K562 (cell line): ENCODE results near the gene LY6G6F. TPM values are rescaled to one million over a fixed set of nuclear protein-coding genes. Genes with fewer than 3 reads are reported as not detected.

Experiments used
- EP300 ChIP-seq: IDR thresholded peaks from 2 replicates; pipeline ENCODE4 v1.6.1; 2012; ENCODE audit warnings: low read length, improper control_type of control experiment
- FOXK2 ChIP-seq, 2 experiments: fragments of 450-650 bp; IDR thresholded peaks in 1 of 2; conservative IDR thresholded peaks in 1 of 2; 2 replicates each; pipeline ENCODE4 v1.6.1; 2016; ENCODE audit warnings: low read depth in 2 of 2, mild to moderate bottlenecking in 1 of 2
- GTF2A2 ChIP-seq: IDR thresholded peaks from 2 replicates; pipeline ENCODE4 v1.6.1; 2016; ENCODE audit warnings: mild to moderate bottlenecking, missing genetic modification characterization, missing compliant biosample characterization
- KDM4B ChIP-seq, 2 experiments: fragments of 450-650 bp in 1 of 2; sonication (generic) in 1 of 2; IDR thresholded peaks; 2 replicates each; pipeline ENCODE4 v1.6.1; 2016 to 2017; ENCODE audit warnings: borderline replicate concordance in 2 of 2, antibody characterized with exemption in 1 of 2, low read depth in 1 of 2, mild to moderate bottlenecking in 1 of 2
- MAZ ChIP-seq, 2 experiments: fragments of 450-650 bp in 1 of 2; sonication (generic) in 1 of 2; formaldehyde crosslinking; IDR thresholded peaks in 1 of 2; conservative IDR thresholded peaks in 1 of 2; 2 replicates each; pipeline versions ENCODE4 v1.4.0 to v1.5.0; 2020; ENCODE audit warnings: mild to moderate bottlenecking in 1 of 2, missing genetic modification reagents in 1 of 2
- MTF1 ChIP-seq: fragments of 250-450 bp; sonication (Bioruptor Pico); IDR thresholded peaks from 2 replicates; pipeline ENCODE4 v1.9.0; 2021; ENCODE audit warnings: moderate library complexity, mild to moderate bottlenecking, inconsistent platforms, borderline replicate concordance
- NONO ChIP-seq, 2 experiments: fragments of 200-400 bp in 1 of 2; fragments of 450-650 bp in 1 of 2; formaldehyde crosslinking in 1 of 2; IDR thresholded peaks; 2 replicates each; pipeline ENCODE4 v1.6.1; 2017; ENCODE audit warnings: low read depth in 2 of 2, mild to moderate bottlenecking in 2 of 2, moderate library complexity in 2 of 2, low read length in 1 of 2
- RAD21 ChIP-seq, 2 experiments: fragments of 250-450 bp in 1 of 2; fragments of 450-650 bp in 1 of 2; sonication (Bioruptor Pico) in 1 of 2; formaldehyde crosslinking in 1 of 2; IDR thresholded peaks in 1 of 2; conservative IDR thresholded peaks in 1 of 2; 2 replicates each; pipeline versions ENCODE4 v1.4.0 to v1.8.0; 2020 to 2022; ENCODE audit warnings: mild to moderate bottlenecking in 2 of 2, moderate library complexity in 1 of 2
- RNF2 ChIP-seq: sonication (generic); IDR thresholded peaks from 2 replicates; pipeline ENCODE4 v1.6.1; 2016
- SMAD4 ChIP-seq: fragments of 250-450 bp; sonication (Bioruptor Pico); conservative IDR thresholded peaks from 2 replicates; pipeline ENCODE4 v1.8.0; 2021; ENCODE audit warnings: inconsistent platforms, mild to moderate bottlenecking, moderate library complexity
- SRF ChIP-seq, 2 experiments: fragments of 250-450, 450-650 bp in 1 of 2; sonication (Bioruptor Pico) in 1 of 2; sonication (generic) in 1 of 2; formaldehyde crosslinking; IDR thresholded peaks; 2 replicates each; pipeline versions ENCODE4 v1.5.0 to v1.5.1; 2020 to 2022; ENCODE audit warnings: mild to moderate bottlenecking in 1 of 2, missing genetic modification reagents in 1 of 2
- SRSF9 ChIP-seq: fragments of 200-400 bp; formaldehyde crosslinking; IDR thresholded peaks from 2 replicates; pipeline ENCODE4 v1.6.1; 2017; ENCODE audit warnings: low read depth, low read length, borderline replicate concordance
- STAT5B ChIP-seq: fragments of 250-450 bp; sonication (Bioruptor Pico); IDR thresholded peaks from 2 replicates; pipeline ENCODE4 v1.8.0; 2021; ENCODE audit warnings: mild to moderate bottlenecking, inconsistent platforms
- ZC3H8 ChIP-seq: fragments of 450-650 bp; IDR thresholded peaks from 2 replicates; pipeline ENCODE4 v1.6.1; 2017
- ZFPM2 ChIP-seq: fragments of 250-450 bp; sonication (Bioruptor Pico); IDR thresholded peaks from 2 replicates; pipeline ENCODE4 v1.5.1; 2022; ENCODE audit warnings: mild to moderate bottlenecking
- ZNF174 ChIP-seq: fragments of 250-450 bp; sonication (Bioruptor Pico); IDR thresholded peaks from 2 replicates; pipeline ENCODE4 v1.4.0; 2020; ENCODE audit warnings: mild to moderate bottlenecking
- ZNF589 ChIP-seq: fragments of 200-800 bp; sonication (Bioruptor generic); IDR thresholded peaks from 2 replicates; pipeline ENCODE4 v1.6.1; 2016; ENCODE audit warnings: low read depth, missing genetic modification characterization, missing compliant biosample characterization
- ZNF785 ChIP-seq: fragments of 250-450 bp; sonication (Bioruptor Pico); IDR thresholded peaks from 2 replicates; pipeline ENCODE4 v1.4.0; 2020; ENCODE audit warnings: mild to moderate bottlenecking
- polyA plus RNA-seq, 8 experiments: library from polyadenylated mRNA; depleted of rRNA in 4 of 8; stranded (reverse) in 5 of 8; unstranded in 3 of 8; fragments of >200 nt; fragmentation: Nextera tagmentation in 2 of 8; fragmentation: Illumina TruSeq in 1 of 8; extraction: Ambion mirVana in 2 of 8; extraction: Trizol in 1 of 8; gene quantifications; 2 replicates each; pipeline versions ENCODE4 v1.2.1 to v1.2.3, GENCODE V29; 2011 to 2014; ENCODE audit warnings: inconsistent platforms in 1 of 8, missing spikeins in 1 of 8
- total RNA-seq, 7 experiments: library from RNA; depleted of rRNA in 6 of 7; stranded (reverse); fragments of >200 nt in 6 of 7; fragmentation: Illumina TruSeq in 2 of 7; extraction: Trizol in 2 of 7; gene quantifications; 2 replicates each; pipeline versions ENCODE4 v1.2.1 to v1.2.3, GENCODE V29; 2011 to 2021; ENCODE audit warnings: low replicate concordance in 1 of 7
- TF ChIP-seq, protein P1 (sequence below): IDR thresholded peaks from 2 replicates; pipeline ENCODE4 v1.6.1; 2011; ENCODE audit warnings: borderline replicate concordance, low read depth, mild to moderate bottlenecking, moderate library complexity, low read length; ENCODE audit not compliant: insufficient read depth, poor library complexity, severe bottlenecking
- TF ChIP-seq, protein P2 (sequence below): fragments of 250-450 bp; sonication (Bioruptor Pico); IDR thresholded peaks from 2 replicates; pipeline ENCODE4 v1.5.0; 2022; ENCODE audit warnings: mild to moderate bottlenecking
- TF ChIP-seq, protein P3 (sequence below): fragments of 250-450 bp; sonication (Bioruptor Pico); IDR thresholded peaks from 2 replicates; pipeline ENCODE4 v1.8.0; 2021; ENCODE audit warnings: mild to moderate bottlenecking, moderate library complexity

Gene LY6G6F
- total and polyA plus RNA-seq, 9 of the 15 experiments (the other 6 are each of a cell fraction or from before 2014, with no cell fraction given), result 0.14 to 0.50 (median 0.28) TPM; not detected in 2

DNA sequence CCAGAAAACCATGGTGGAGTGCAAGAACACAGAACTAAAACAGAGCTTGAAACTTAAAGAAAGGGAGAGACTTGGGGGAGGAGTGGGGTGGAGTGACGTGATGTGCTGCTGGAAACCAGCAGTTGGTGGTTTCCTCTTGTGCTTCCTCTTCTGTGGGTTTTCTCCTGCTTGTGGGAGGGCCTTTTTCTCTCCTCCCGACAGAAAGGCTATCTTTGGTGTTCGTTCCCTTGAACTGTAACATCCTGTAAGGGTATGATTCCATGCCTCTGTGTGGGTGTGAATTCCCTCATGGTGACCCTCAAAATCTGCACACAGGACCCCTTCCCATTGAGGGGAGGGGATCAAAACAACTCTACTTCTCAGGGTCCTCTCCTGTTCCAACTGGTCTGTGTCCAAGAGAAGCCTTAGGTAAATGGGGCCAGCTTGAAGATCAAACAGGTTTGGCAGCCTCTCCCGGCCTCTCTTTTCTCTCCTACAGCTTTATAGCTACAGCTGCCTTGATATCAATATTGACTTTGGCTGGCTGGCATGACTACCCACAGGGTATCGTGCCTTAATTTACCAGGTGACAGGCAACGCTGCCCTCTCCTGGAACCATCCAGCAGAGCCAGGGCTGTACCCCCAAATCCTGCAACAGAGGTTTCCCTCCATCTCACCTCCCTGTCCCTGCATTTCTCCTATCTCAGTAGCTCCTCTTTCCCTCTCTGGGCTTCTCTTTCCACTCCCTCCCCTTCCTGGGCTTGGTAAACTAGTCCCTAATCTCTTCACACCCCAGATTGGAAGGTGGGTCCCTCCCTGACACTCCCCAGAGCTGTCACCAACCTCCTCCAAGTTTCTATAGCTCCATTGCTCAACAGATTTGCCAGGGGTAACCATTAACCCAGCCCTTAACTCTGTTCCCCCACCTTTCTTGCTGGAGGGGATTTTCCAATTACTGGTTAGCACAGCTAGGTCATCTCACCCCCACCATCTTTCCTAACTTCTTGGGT, 31.6 kb downstream of the LY6G6F start (continued):
- TF ChIP-seq NONO (IDR thresholded peaks at IDR 0.05; ENCODE audit: low read depth in 2 of 2, low read length in 1 of 2) (no peak), MTF1 (CRISPR knock-in tag) (0 out of 2 replicates have a peak, but pooled peaks have one; percentile 53), ZC3H8 (no peak; the same call in 1 of the 2 replicates), RNF2 (no peak), RAD21 (CRISPR knock-in tag; conservative IDR thresholded peaks at IDR 0.05 in 1 of 2, IDR thresholded peaks at IDR 0.05 in 1 of 2) (peak; percentile 11 to 38; a peak in 2 of 4 replicates), ZNF785 (CRISPR knock-in tag) (no peak), SMAD4 (CRISPR knock-in tag) (peak; percentile 79), SRSF9 (no peak), ZFPM2 (no peak), GTF2A2 (no peak), STAT5B (CRISPR knock-in tag) (no peak), FOXK2 (conservative IDR thresholded peaks at IDR 0.05 in 1 of 2, IDR thresholded peaks at IDR 0.05 in 1 of 2; ENCODE audit: low read depth in 2 of 2) (no peak), ZNF589 (CRISPR knock-in tag) (no peak), MAZ (CRISPR knock-in tag; conservative IDR thresholded peaks at IDR 0.05 in 1 of 2, IDR thresholded peaks at IDR 0.05 in 1 of 2) (peak; percentile 64 to 91), EP300 (peak; percentile 95), ZNF174 (CRISPR knock-in tag) (0 out of 2 replicates have a peak, but pooled peaks have one; percentile 49), KDM4B (IDR thresholded peaks at IDR 0.05; ENCODE audit: borderline replicate concordance in 2 of 2, low read depth in 1 of 2) (no peak), SRF (CRISPR knock-in tag; IDR thresholded peaks at IDR 0.05) (peak; percentile 72 to 93; a peak in 3 of 4 replicates)
- TF ChIP-seq, protein P1, sequence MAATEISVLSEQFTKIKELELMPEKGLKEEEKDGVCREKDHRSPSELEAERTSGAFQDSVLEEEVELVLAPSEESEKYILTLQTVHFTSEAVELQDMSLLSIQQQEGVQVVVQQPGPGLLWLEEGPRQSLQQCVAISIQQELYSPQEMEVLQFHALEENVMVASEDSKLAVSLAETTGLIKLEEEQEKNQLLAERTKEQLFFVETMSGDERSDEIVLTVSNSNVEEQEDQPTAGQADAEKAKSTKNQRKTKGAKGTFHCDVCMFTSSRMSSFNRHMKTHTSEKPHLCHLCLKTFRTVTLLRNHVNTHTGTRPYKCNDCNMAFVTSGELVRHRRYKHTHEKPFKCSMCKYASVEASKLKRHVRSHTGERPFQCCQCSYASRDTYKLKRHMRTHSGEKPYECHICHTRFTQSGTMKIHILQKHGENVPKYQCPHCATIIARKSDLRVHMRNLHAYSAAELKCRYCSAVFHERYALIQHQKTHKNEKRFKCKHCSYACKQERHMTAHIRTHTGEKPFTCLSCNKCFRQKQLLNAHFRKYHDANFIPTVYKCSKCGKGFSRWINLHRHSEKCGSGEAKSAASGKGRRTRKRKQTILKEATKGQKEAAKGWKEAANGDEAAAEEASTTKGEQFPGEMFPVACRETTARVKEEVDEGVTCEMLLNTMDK, result no peak
- TF ChIP-seq, protein P2, sequence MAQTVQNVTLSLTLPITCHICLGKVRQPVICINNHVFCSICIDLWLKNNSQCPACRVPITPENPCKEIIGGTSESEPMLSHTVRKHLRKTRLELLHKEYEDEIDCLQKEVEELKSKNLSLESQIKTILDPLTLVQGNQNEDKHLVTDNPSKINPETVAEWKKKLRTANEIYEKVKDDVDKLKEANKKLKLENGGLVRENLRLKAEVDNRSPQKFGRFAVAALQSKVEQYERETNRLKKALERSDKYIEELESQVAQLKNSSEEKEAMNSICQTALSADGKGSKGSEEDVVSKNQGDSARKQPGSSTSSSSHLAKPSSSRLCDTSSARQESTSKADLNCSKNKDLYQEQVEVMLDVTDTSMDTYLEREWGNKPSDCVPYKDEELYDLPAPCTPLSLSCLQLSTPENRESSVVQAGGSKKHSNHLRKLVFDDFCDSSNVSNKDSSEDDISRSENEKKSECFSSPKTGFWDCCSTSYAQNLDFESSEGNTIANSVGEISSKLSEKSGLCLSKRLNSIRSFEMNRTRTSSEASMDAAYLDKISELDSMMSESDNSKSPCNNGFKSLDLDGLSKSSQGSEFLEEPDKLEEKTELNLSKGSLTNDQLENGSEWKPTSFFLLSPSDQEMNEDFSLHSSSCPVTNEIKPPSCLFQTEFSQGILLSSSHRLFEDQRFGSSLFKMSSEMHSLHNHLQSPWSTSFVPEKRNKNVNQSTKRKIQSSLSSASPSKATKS (CRISPR knock-in tag), result 0 out of 2 replicates have a peak, but pooled peaks have one; percentile 47
- TF ChIP-seq, protein P3, sequence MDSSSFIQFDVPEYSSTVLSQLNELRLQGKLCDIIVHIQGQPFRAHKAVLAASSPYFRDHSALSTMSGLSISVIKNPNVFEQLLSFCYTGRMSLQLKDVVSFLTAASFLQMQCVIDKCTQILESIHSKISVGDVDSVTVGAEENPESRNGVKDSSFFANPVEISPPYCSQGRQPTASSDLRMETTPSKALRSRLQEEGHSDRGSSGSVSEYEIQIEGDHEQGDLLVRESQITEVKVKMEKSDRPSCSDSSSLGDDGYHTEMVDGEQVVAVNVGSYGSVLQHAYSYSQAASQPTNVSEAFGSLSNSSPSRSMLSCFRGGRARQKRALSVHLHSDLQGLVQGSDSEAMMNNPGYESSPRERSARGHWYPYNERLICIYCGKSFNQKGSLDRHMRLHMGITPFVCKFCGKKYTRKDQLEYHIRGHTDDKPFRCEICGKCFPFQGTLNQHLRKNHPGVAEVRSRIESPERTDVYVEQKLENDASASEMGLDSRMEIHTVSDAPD (CRISPR knock-in tag), result no peak
